Measurements from ENCODE around the gene PIK3C2G.
"Not testable (repeated sequence)": the region's sequence is repeated elsewhere in the genome, so short reads cannot be mapped to it uniquely, and the experiment has no call there.

Gene PIK3C2G, protein sequence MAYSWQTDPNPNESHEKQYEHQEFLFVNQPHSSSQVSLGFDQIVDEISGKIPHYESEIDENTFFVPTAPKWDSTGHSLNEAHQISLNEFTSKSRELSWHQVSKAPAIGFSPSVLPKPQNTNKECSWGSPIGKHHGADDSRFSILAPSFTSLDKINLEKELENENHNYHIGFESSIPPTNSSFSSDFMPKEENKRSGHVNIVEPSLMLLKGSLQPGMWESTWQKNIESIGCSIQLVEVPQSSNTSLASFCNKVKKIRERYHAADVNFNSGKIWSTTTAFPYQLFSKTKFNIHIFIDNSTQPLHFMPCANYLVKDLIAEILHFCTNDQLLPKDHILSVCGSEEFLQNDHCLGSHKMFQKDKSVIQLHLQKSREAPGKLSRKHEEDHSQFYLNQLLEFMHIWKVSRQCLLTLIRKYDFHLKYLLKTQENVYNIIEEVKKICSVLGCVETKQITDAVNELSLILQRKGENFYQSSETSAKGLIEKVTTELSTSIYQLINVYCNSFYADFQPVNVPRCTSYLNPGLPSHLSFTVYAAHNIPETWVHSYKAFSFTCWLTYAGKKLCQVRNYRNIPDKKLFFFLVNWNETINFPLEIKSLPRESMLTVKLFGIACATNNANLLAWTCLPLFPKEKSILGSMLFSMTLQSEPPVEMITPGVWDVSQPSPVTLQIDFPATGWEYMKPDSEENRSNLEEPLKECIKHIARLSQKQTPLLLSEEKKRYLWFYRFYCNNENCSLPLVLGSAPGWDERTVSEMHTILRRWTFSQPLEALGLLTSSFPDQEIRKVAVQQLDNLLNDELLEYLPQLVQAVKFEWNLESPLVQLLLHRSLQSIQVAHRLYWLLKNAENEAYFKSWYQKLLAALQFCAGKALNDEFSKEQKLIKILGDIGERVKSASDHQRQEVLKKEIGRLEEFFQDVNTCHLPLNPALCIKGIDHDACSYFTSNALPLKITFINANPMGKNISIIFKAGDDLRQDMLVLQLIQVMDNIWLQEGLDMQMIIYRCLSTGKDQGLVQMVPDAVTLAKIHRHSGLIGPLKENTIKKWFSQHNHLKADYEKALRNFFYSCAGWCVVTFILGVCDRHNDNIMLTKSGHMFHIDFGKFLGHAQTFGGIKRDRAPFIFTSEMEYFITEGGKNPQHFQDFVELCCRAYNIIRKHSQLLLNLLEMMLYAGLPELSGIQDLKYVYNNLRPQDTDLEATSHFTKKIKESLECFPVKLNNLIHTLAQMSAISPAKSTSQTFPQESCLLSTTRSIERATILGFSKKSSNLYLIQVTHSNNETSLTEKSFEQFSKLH (N-terminal part only)

DNA sequence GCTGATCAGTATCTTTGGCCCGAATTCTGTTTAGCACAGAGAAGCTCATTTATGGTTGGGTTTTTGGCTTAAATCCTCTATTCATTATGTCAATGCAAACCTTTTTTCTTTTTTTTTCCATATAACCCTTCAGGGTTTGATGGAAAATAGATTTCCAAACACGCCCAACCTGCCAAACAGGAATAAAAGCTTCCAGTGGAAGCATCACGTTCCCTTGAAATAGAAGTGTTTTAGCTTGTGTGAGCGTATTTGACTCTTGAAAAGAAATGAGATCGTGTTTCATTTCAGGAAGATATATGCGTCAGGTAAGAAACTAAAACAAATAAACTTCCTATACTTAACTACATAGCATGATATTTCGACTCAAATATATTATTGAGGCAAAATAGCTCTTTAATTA lies at the start of gene PIK3C2G:
Gene PIK3C2G, plus strand, starts transcription at position 246 of the 400 bp plus-strand sequence. CDS start 20,564 bp downstream, outside the sequence.
- no peak for DNase-seq (ENCODE audit: low read depth in 1 of 2, low spot score in 1 of 2)

DNA sequence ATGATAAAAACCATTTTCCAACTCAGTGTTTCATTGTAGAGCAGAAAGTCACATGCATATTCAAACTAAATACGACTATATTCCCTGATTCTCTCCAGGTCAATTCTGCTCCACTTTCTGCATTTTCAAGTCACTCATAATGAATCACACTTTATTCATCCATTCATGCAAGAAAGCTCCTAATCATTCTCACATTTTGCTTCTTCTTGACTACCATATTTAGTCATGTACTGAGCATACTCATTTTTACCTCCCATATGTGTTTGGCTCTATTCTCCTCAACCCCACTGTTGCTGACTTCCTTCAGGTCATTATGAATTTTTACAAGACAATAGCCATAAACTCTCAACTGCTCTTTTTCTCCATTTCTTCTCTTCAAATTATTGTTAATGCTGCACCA lies 43.4 kb upstream of the PIK3C2G start:
- no peak for DNase-seq (ENCODE audit: low read depth in 1 of 2, low spot score in 1 of 2)

DNA sequence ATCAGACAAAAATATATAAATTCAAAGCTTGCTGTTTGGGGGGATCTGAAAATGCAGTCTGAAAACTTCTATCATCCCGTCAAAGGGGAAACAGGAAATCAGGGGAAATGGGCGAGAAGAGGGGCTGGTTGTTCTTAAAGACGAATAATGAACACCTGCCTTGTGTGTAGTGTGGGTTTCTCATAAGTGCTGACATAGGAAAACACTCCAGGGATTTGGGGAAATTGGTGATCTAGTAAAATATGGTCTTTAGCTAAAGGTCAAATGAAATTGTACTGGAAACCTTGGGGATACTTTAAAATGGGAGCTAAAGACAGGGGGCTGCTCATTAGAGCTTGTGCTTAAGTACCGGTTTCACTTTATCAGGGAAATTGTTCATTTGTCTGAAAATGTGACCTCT lies 39.6 kb upstream of the PIK3C2G start:
- DNase-seq (ENCODE audit: low read depth in 1 of 2, low spot score in 1 of 2) = no peak

DNA sequence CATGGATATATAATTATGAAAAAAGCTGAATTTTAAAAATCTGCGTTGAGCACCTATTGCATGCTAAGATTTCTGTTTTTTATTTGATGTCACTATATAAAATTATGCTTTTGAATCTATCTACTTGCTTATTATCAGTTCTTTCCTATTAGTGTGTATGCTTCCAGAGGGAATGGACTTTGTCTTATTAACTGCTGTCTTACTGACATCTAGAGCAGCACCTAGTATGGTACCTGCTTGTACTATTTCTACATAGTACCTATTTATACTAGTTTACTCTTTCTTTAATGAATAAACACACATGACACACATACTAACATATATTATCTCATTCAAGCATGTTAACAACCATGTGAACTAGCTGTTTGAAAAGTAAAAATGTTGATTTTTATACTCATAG lies 38.6 kb upstream of the PIK3C2G start:
- no peak for DNase-seq (ENCODE audit: low read depth in 1 of 2, low spot score in 1 of 2)

DNA sequence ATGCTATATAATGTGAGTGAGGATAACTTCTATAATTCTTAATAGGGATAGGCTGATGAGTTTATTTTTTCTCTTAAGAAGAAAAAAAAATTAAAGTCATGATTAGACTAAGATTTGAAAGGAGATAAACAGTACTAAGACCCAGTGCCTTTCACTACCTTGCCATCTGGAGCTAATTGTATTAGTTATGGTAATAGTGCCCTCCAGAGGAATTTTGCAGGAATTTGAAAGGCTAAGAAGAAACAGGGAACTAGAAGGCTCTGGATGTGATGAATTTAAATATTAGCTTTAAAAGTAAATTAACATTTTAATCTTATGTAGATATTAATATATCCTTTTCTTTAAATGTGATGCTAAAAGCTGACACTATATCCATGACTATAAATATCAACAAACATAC lies 36.6 kb upstream of the PIK3C2G start:
- DNase-seq (ENCODE audit: low read depth in 1 of 2, low spot score in 1 of 2) = no peak

DNA sequence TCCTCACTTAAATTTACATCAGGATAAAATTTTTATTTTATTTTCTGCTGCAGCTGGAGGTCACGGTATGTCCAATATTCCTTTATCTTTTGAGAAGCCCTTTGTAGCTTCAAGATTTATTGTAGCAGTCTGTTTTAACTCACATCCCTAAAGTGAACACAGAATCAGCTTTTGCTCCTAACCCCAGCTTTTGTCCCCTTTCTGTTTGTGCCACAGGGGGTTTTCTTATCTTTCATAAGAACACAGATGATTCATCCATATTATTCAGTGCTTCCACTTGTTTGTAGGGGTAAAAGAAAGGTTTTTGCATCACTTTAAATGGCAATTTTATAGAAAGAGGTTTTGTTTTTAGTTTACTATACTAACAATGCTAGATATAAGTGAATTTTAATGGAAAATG lies 21.8 kb upstream of the PIK3C2G start:
- no peak for DNase-seq (ENCODE audit: low read depth in 1 of 2, low spot score in 1 of 2)

DNA sequence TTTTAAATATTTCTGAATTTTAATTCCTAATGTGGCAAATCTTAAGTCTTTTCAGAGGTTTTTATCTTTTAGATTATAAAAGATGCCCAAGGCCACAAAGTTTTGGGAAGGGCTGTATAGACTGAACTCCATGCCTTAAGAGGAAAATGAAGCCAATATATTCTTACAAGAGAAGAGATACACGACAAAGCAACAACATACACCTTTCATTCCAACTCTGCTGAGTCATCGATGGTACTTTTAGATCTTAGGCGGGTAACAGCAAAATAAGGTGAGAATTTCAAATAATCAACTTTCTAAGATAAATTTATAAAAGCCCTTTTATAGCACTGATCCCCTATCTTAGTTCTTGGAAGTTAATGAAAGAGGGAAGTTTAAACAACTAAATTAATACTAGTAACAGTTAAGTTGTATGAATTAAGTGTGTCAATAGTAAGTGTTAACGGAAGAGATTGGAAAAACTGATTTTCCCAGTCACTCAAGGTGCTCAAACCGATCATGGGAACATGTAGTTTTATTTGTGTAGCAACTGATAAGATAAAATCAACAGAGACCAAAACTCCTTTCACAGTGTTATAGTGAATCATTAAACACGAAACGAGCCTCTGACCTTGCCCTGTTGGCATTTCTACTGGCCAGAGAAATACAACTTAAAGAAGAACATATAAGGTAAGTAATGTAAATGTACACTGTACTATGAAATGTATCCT lies 18.8 kb upstream of the PIK3C2G start:
- no peak for DNase-seq (ENCODE audit: low read depth in 1 of 2, low spot score in 1 of 2)

DNA sequence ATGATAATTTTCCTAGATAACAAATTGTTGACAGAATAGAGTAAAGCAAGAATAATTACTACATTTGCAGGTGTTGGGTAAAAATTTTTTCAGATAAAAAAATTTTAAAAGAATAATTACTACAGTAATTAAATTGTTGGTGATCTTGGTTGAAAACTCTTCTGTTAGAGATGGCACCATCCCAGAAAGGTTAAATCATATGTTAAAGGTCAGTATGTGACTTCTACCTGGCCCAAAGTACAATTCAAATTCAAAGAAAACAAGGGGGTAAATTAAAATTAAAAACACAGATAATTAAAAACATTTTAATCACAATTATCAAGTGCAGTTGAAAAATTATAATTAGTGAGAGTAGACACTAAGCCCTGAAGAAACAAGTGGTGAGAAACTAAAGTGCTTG lies 18.1 kb upstream of the PIK3C2G start:
- no peak for DNase-seq (ENCODE audit: low read depth in 1 of 2, low spot score in 1 of 2)

DNA sequence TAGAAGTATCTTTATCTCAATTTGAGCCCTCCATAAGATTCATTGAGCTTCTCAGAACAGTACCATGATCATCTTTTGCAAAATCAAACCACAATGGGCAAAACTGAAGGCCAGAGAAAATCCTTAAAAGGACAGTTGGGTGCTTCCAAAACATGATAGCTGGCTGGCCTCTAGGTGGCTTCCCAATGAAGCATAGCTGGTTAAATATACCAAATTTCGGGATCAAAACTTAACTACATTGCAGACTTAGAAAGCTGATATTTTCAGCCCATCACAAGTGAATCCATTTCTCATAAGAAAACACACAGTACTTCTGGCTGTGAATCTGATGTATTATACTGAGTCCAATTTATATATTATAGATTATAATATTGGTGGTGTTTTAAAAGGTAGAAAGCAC lies 15.3 kb upstream of the PIK3C2G start:
- no peak for DNase-seq (ENCODE audit: low read depth in 1 of 2, low spot score in 1 of 2)

DNA sequence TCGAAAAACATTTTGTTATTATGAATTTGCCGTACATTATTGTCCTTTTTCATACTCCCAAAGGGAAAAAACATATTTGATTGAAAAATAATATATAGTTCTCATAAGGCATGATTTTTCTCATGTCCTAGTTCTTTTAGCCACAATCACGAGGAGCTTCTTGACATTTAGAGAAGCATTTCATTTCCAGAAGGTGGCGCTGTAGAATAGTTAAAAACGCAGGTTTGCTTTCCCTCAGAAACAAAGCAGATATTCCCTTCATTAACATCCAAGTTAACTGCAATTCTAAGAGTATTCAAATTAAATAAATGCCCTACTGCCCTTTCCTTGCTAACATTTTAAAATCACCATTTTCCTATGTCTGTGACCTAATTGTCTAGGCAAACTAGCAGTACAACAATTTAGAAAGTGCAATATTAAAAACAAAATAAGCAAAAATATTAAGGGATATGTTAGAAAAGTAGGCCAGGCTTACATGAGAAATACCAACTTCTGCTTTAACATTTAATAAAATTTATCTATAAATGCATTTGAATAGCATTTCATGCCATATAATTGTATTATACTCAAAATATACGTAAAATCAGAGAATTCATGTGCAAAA lies 10.9 kb upstream of the PIK3C2G start:
- no peak for DNase-seq (ENCODE audit: low read depth in 1 of 2, low spot score in 1 of 2)

DNA sequence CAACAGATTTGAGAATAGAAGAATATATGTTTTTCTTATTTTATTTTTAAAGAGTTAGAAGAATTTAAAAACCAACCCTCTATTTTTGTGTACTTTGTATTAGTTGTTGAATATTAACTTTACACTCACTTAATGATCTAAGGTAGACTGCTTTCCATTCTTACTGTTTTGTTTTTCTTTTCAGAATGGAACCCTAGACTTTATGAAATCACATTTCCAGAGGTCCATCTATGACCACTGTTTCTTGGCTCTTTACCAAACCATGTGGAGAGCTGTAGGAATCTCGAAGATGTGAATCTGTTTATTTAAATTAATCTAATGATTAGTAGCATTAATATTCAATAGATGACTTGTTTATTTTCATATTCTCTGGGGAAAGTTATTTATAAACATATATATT lies 7.2 kb upstream of the PIK3C2G start:
- DNase-seq (ENCODE audit: low read depth in 1 of 2, low spot score in 1 of 2) = no peak

DNA sequence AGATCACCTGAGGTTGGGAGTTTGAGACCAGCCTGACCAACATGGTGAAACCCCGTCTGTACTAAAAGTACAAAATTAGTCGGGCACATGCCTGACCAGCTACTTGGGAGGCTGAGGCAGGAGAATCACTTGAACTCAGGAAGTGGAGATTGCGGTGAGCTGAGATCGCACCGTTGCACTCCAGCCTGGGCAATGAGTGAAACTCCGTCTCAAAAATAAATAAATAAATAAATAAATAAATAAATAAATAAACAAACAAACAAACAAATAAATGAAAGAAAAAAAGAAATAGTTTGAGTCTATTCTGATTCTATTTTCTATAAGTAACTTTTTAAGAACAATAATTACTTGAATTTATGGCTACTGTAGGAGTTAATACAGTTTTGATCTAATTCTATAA lies 6.3 kb upstream of the PIK3C2G start:
- DNase-seq (ENCODE audit: low read depth in 1 of 2, low spot score in 1 of 2) = not testable (repeated sequence)

DNA sequence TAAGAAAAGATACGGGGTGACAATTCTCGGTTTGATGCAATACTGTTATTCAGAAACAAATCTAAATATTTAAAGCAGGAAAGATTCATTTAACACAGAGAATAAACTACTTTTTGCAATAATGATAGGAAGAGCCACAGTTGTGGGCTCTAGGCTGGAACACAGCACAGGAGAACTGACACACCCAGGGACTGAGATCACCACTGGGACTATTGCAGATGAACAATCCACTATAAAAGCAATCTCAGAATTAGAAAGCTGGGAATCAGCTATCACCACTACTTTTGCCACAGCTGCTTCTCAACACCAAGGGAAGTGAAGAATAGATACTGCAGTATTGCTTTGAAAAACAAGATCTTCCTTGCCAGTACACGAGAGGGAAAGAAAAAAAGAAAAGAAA lies 4.1 kb upstream of the PIK3C2G start:
- DNase-seq (ENCODE audit: low read depth in 1 of 2, low spot score in 1 of 2) = no peak

DNA sequence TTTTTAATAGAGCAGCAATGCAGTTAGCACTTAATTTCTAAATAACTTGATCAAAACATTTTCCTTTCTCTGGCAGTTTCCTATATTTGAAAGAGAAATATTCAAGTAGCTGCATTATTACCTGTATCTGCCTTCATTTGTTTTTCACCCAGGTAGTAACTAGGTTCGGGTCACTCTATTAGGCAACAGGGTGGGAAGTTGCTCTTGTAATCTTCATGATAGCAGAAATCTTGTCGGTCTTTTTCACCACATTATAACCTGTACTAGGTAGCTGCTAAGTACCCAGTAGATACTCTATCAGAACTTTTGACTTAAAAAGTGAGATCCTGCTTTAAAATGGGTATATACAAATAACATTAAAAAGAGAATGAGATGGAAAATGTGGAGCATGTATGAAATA lies 2.4 kb upstream of the PIK3C2G start:
- DNase-seq (ENCODE audit: low read depth in 1 of 2, low spot score in 1 of 2) = no peak

DNA sequence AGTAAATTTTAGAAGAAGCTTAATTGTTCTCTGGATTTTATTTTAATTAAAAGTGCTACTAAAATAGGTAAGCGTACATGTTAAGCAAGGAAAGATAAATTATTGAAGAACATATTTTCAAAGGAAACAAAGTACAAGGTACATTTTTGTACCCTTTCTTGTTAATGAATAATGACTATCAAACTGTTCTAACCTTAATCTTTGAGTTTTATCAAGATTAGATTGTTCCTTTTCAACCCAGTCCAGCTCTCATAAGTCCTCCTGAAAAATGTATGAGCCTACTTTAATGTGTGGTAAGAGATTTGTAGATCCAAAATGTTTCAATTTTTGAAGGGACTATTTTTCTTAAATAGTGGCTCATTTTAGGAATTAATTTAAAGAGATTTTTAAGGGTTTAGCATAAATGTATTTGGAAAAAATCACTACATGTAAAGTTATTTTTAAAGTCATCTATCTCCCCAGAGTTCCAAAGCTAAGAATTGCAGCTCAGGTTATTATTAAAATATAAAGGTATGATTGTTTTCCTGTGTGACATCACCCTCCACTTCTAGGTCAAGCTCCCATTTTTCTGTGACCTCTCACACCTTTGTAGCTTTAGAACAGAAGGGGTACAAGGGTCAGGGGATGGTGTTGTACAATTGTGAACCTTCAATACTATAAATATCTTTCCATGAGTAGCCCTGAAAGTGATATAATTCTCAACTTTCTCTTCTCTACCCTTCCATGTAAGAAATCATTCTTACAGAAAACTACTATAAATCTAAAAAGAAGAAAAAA lies 1.2 kb upstream of the PIK3C2G start:
- DNase-seq (ENCODE audit: low read depth in 1 of 2, low spot score in 1 of 2) = no peak

DNA sequence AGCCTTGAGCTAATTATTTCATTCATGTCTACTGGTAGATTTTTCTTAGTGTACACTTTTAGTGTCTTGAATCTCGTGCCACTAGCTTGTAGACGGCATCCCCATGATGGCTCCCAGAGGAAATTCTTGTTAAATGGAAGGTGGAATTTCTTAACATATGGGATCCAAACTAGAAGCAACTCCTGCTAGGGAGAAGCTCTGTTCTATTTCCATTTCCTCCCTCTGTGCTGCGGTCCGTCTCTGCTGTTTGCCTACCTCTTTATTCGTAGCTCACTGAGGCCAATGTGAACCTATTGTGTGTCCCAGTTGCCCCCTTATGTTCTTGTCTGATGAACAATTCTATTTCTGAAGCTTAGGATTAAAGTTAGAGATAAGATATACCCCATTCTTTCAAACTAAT lies 588 bp downstream of the PIK3C2G start:
- DNase-seq (ENCODE audit: low read depth in 1 of 2, low spot score in 1 of 2) = no peak

DNA sequence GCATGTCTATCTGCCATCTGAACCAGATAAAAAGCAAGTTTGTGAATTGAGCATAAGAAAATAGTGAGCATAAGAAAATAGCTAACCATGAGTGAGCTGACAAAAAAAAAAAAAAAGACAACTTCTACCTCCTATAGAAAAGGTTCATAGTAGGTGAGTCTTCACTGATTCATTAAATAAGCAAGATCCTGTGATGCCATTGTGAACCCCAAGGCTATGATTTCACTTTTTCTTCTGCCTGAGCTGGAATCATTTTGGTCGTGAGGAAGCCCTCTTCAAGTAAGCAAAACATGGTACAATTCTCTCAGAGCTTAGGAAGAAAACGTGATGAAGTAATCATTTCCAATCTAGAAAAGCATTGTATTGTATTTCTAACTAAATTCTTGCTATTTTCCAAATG lies 1.2 kb downstream of the PIK3C2G start:
- DNase-seq (ENCODE audit: low read depth in 1 of 2, low spot score in 1 of 2) = no peak

DNA sequence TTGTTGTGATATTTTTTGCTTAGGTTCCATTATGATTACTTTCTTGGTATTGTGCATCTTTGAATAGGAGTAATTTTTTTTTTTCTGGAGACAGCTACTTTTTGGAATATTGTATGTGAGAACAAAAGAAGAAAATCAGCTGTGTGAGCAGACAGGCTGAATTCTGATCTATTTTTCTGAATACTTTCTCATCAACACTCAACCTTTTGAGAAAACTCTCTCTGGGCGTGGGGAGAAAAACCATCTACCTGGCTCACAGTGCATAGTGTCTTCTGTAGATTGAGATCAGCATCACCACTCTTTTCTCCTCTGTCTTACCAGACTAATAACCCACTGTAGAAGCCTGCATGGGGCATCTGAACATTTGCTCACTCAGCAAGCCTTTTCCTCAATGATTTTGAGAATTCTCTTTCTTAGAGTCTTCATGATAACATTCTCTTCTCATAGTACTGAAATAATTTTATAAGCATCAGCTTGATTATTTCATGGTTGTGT lies 3.3 kb downstream of the PIK3C2G start:
- DNase-seq (ENCODE audit: low read depth in 1 of 2, low spot score in 1 of 2) = no peak

DNA sequence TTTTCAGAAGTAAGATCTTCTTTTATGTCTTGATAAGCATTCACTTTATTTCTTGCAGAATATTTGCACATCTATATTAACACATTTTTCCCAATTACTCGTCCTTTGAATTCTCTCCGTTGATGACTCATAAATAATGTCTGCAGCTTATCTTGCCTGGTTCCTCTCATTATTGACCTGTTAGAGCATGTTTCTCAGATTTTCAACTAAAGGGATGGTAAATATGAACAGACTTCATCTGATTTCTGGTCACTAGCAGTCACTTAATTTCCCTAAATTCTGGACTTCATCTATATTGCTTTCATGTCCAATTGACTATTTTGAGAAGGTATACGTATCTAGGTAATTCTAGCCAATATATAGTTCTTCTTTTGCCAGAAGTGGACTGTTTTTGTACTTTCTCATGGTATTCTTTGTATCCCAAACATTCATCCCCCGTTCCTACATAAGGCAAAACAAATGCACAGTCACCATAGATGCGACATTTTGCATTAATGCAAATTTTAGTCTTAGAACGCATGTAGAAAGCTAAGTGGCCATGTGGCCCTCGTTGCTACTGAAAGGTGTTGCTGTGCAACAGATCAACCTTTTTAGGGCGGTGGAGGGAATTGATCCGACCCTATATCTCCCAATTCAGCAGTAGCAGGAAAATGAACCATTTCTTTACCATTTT lies 6.2 kb downstream of the PIK3C2G start:
- no peak for DNase-seq (ENCODE audit: low read depth in 1 of 2, low spot score in 1 of 2)
